ENCODE data around the gene TRMT61A. TPM values are rescaled to one million over a fixed set of nuclear protein-coding genes. Genes with fewer than 3 reads are reported as not detected.

Gene TRMT61A
- total and polyA plus RNA-seq, 9 of the 15 experiments (the other 6 are each of a cell fraction or from before 2014, with no cell fraction given) = 0.10 to 24.8 (median 5.1) TPM

GRCh38 chr14:103519043-103519836 is 9.8 kb upstream of the TRMT61A start (continued):
- TF ChIP-seq ZBTB9 (CRISPR knock-in tag; IDR thresholded peaks at IDR 0.05) (no peak), RFX7 (CRISPR knock-in tag; IDR thresholded peaks at IDR 0.05) (no peak), PKNOX1 (IDR thresholded peaks at IDR 0.05) (no peak), MAZ (CRISPR knock-in tag; conservative IDR thresholded peaks at IDR 0.05 in 1 of 2, IDR thresholded peaks at IDR 0.05 in 1 of 2) (no peak; a peak in 2 of 4 replicates), C11orf30 (IDR thresholded peaks at IDR 0.05; ENCODE audit: low read depth) (no peak), U2AF1 (optimal IDR thresholded peaks at IDR 0.05; ENCODE audit: low read depth, low read length) (no peak), NONO (IDR thresholded peaks at IDR 0.05; ENCODE audit: low read depth in 2 of 2, low read length in 1 of 2) (no peak), FOXJ3 (CRISPR knock-in tag; IDR thresholded peaks at IDR 0.05) (no peak), ATF1 (CRISPR knock-in tag; IDR thresholded peaks at IDR 0.05) (no peak), ATF1 (tag; IDR thresholded peaks at IDR 0.05) (no peak), ESRRB (CRISPR knock-in tag; IDR thresholded peaks at IDR 0.05; ENCODE audit: borderline replicate concordance) (no peak), ZNF140 (CRISPR knock-in tag; IDR thresholded peaks at IDR 0.05) (no peak), PCBP2 (IDR thresholded peaks at IDR 0.05; ENCODE audit: low read depth, low read length, poor library complexity, severe bottlenecking) (no peak), ZNF282 (CRISPR knock-in tag; IDR thresholded peaks at IDR 0.05) (no peak), TCF3 (CRISPR knock-in tag; IDR thresholded peaks at IDR 0.05) (no peak), POLR3G (IDR thresholded peaks at IDR 0.05; ENCODE audit: extremely low read depth, insufficient read length, insufficient replicate concordance) (no peak), HES1 (IDR thresholded peaks at IDR 0.05; ENCODE audit: low read depth) (no peak), ZNF253 (CRISPR knock-in tag; conservative IDR thresholded peaks at IDR 0.05) (no peak), RBM17 (IDR thresholded peaks at IDR 0.05; ENCODE audit: borderline replicate concordance, low read depth, low read length) (no peak), ZBTB17 (CRISPR knock-in tag; IDR thresholded peaks at IDR 0.05) (no peak), ZKSCAN1 (IDR thresholded peaks at IDR 0.05; ENCODE audit: low read depth, low read length) (no peak)

Data from K562 (cell line).